Chondrocyte (in vitro differentiated cells): ENCODE measurements around the gene FAM163B. TPM values are rescaled to one million over a fixed set of nuclear protein-coding genes. Genes with fewer than 3 reads are reported as not detected.

ENCODE experiments used
- DNase-seq: peaks from one replicate; pipeline ENCODE4 v3.0.0; 2021; ENCODE audit warnings: mixed read lengths, low spot score
- H3K27ac Mint-ChIP-seq: one replicate; pipeline ENCODE4 v1.8.0; 2021; ENCODE audit warnings: mild to moderate bottlenecking, moderate library complexity, mixed read lengths; ENCODE audit not compliant: unreplicated experiment
- H3K27me3 Mint-ChIP-seq: 2 replicates; pipeline ENCODE4 v1.8.0; 2021; ENCODE audit warnings: low read depth, mixed read lengths
- H3K36me3 Mint-ChIP-seq: 2 replicates; pipeline ENCODE4 v1.8.0; 2021; ENCODE audit warnings: low read depth, mixed read lengths
- H3K4me1 Mint-ChIP-seq: 2 replicates; pipeline ENCODE4 v1.8.0; 2021; ENCODE audit warnings: low read depth, mild to moderate bottlenecking, mixed read lengths
- H3K4me3 Mint-ChIP-seq: one replicate; pipeline ENCODE4 v1.8.0; 2021; ENCODE audit warnings: mild to moderate bottlenecking, moderate library complexity, mixed read lengths; ENCODE audit not compliant: unreplicated experiment
- H3K9me3 Mint-ChIP-seq: 2 replicates; pipeline ENCODE4 v1.8.0; 2021; ENCODE audit warnings: low read depth, mixed read lengths
- CTCF ChIP-seq: fragments of 200-600 bp; sonication (generic); IDR thresholded peaks from 2 replicates; pipeline ENCODE4 v1.5.0; 2021; ENCODE audit warnings: antibody characterized with exemption, mild to moderate bottlenecking, moderate library complexity
- total RNA-seq: library from RNA; stranded (reverse); gene quantifications from 3 replicates; pipeline ENCODE4 v1.2.1, GENCODE V29; 2021

FAM163B gene
- total RNA-seq, 1 donor from 2014 or later: not detected

- H3K27me3 Mint-ChIP-seq: peaks cover 12% of the 10 kb centered on the region
- no peak overlapping the region for H3K27ac Mint-ChIP-seq
- H3K9me3 Mint-ChIP-seq: no peaks in the 10 kb centered on the region
- no peak for TF ChIP-seq CTCF
- H3K4me1 Mint-ChIP-seq: peaks cover 25% of the 10 kb centered on the region
- no peak for DNase-seq
- H3K36me3 Mint-ChIP-seq: no peaks in the 10 kb centered on the region
- H3K4me3 Mint-ChIP-seq: no peak overlapping the region
Observed at GRCh38 chr9:133562611-133563290, 46.4 kb downstream of the FAM163B start.

- no peaks in the 10 kb centered on the region for H3K9me3 Mint-ChIP-seq
- no peak overlapping the region for H3K4me3 Mint-ChIP-seq
- H3K27ac Mint-ChIP-seq: no peak overlapping the region
- no peak for TF ChIP-seq CTCF
- peaks cover 9% of the 10 kb centered on the region for H3K27me3 Mint-ChIP-seq
- H3K4me1 Mint-ChIP-seq: peaks cover 28% of the 10 kb centered on the region
- no peaks in the 10 kb centered on the region for H3K36me3 Mint-ChIP-seq
- no peak for DNase-seq
Observed at GRCh38 chr9:133561976-133562554, 47.1 kb downstream of the FAM163B start.

- no peaks in the 10 kb centered on the region for H3K36me3 Mint-ChIP-seq
- no peak for TF ChIP-seq CTCF
- H3K9me3 Mint-ChIP-seq: no peaks in the 10 kb centered on the region
- DNase-seq: no peak
- H3K4me1 Mint-ChIP-seq: peaks cover 28% of the 10 kb centered on the region
- peaks cover 9% of the 10 kb centered on the region for H3K27me3 Mint-ChIP-seq
- H3K27ac Mint-ChIP-seq: no peak overlapping the region
- H3K4me3 Mint-ChIP-seq: no peak overlapping the region
Observed at GRCh38 chr9:133560944-133561343, 48.2 kb downstream of the FAM163B start.

GRCh38 chr9:133560311-133560710, 48.9 kb downstream of the FAM163B start:
- no peak overlapping the region for H3K4me3 Mint-ChIP-seq
- H3K27me3 Mint-ChIP-seq: peaks cover 6% of the 10 kb centered on the region
- H3K9me3 Mint-ChIP-seq: no peaks in the 10 kb centered on the region
- no peak for TF ChIP-seq CTCF
- H3K4me1 Mint-ChIP-seq: peaks cover 28% of the 10 kb centered on the region
- DNase-seq: no peak
- no peak overlapping the region for H3K27ac Mint-ChIP-seq
- no peaks in the 10 kb centered on the region for H3K36me3 Mint-ChIP-seq

GRCh38 chr9:133558191-133559126, 50.7 kb downstream of the FAM163B start:
- H3K4me1 Mint-ChIP-seq: peaks cover 26% of the 10 kb centered on the region
- H3K27me3 Mint-ChIP-seq: peaks cover 2% of the 10 kb centered on the region
- no peaks in the 10 kb centered on the region for H3K9me3 Mint-ChIP-seq
- peak overlapping the region; percentile 90 for H3K27ac Mint-ChIP-seq
- H3K4me3 Mint-ChIP-seq: peak overlapping the region; percentile 60
- DNase-seq: no peak
- H3K36me3 Mint-ChIP-seq: no peaks in the 10 kb centered on the region
- no peak for TF ChIP-seq CTCF
